T-helper 2 cell treated with Interferon-gamma antibody and Interleukin-4, amounts not matched to agents 100 ng/mL and 5 ng/mL, for 36 hours (primary cell): Measurements from ENCODE around the gene GFOD2. TPM values are rescaled to one million over a fixed set of nuclear protein-coding genes. Genes with fewer than 3 reads are reported as not detected.

Experiments
- intact Hi-C: fragments of 100-400 bp; cut with micrococcal nuclease; formaldehyde crosslinking; loops from one replicate; pipeline ENCODE4 v1.15.1; 2023
- total RNA-seq: library from RNA; stranded (reverse); gene quantifications from 2 replicates; pipeline ENCODE4 v1.2.3, GENCODE V29; 2022

GFOD2 gene
- total RNA-seq, 1 donor from 2014 or later, result 14.2 TPM

DNA sequence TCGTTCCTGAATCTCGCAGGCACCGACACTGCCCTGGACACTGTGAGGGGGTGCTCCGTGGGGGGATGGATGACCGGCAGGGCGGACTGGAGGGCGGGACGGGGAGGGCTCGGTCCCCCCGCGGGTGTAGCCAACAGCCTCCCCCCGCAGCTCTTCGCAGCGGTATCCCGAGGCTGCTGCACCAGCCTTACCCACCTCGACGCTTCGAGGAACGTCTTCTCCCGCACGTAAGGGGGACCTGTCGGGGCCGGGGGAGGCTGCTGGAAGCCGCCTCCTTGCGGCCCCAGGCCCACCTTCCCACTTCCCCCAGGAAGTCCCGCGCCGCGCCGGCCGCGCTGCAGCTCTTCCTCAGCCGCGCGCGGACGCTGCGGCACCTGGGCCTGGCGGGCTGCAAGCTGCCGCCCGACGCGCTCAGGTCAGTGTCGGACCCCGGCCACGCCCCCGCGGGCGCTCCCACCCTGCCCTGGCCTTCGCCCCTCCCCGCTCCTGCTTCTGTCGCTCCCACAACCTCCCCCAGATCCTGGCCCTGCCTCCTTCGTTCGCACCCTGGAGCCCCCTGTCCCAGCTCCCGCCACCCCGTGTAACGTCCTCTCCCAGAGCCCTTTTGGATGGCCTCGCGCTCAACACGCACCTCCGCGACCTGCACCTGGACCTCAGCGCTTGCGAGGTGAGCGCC, 70.9 kb downstream of the GFOD2 start:
- intact Hi-C loops, result no loop called here

DNA sequence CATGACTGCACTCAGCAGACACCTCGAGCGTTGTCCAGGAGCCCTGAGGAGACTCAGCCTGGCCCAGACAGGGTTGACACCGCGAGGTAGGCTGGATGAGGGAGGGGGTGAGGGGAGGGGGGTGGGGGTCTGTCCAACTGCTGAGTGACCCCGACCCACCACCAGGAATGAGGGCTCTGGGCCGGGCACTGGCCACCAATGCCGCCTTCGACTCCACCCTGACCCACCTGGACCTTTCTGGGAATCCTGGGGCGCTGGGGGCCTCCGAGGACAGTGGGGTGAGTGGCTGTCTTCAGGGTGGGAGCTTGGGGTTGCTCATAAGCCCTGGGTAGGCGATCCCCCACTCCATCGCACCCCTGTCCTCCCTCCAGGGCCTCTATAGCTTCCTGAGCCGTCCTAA, 71.4 kb downstream of the GFOD2 start:
- intact Hi-C loops, result no loop called here

DNA sequence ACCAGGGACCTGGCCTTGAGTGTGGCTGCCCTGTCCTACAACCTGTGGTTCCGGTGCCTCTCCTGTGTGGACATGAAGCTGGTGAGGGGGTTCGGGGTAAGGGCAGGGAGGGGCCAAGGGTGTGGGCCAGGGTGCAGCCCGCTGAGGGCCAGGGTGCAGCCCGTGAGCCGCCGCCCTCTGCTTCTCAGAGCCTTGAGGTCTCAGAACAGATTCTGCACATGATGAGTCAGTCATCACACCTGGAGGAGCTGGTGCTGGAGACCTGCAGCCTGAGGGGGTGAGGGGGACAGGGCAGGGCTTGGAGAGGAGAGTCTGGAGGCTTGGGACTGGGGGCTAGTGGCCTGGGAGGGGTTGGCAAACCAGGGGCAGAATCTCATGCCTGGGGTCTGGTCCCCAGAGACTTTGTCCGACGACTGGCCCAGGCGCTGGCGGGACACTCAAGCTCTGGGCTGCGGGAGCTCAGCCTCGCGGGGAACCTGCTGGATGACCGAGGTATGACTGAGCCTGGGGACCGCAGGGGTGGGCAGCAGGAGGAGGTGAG, 71.9 kb downstream of the GFOD2 start:
- intact Hi-C loops, result no loop called here

DNA sequence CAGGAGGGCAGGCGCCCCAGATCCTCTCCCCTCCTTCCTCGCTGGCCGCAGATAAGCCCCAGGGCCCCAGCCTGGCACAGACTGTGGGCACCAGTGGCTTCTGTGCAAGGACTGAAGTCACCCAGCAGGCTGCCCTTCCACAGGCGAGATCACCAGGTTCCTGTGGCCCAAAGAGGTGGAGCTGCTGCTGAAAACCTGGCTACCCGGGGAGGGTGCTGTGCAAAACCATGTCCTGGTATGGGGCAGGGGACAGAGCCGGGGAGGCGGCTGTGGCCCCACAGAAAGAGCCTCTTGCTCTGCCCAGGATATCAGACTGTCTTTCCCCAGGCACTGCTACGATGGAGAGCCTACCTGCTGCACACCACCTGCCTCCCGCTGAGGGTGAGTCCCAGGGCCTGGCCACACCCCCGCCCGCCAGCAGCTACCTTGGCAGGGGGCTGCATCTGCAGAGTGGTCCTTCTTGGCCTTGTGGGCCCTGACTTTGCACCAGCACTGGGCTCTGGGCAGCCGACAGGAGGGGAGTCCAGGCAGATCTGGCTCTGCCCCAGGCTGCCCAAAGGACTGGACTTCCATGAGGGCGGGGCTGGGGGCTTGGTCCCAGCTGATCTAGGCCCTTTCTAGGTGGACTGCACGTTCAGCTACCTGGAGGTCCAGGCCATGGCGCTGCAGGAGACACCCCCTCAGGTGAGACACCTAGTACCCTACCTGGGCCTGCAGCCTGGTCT, 73.6 kb downstream of the GFOD2 start:
- intact Hi-C loops, result loop anchor here (1.0 to 2.0 kb wide), 3 partner anchors 15 to 98 kb away; partner anchors contain the start of genes ACD, CTCF and PARD6A

DNA sequence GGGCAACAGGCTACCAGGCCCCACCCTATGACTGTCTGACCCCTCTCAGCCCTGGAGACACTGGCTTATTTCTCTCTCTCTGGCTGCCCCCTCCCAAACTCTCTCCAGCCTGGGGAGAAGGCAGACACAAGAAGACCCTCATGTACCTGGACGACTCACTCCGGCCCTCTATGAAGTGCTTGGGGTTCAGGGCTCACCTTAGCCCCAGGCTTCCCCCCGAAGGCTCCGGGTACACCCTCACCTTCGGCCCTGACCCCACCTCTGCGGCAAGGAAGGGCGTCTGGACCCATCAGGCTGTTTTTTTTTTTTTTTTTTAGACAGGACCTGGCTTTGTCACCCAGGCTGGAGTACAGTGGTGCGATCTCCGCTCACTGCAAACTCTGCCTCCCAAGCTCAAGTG, 75.1 kb downstream of the GFOD2 start:
- intact Hi-C loops, result loop anchor here (1.0 to 2.0 kb wide), 2 partner anchors 17 to 123 kb away; partner anchors contain the start of genes ACD and PARD6A

DNA sequence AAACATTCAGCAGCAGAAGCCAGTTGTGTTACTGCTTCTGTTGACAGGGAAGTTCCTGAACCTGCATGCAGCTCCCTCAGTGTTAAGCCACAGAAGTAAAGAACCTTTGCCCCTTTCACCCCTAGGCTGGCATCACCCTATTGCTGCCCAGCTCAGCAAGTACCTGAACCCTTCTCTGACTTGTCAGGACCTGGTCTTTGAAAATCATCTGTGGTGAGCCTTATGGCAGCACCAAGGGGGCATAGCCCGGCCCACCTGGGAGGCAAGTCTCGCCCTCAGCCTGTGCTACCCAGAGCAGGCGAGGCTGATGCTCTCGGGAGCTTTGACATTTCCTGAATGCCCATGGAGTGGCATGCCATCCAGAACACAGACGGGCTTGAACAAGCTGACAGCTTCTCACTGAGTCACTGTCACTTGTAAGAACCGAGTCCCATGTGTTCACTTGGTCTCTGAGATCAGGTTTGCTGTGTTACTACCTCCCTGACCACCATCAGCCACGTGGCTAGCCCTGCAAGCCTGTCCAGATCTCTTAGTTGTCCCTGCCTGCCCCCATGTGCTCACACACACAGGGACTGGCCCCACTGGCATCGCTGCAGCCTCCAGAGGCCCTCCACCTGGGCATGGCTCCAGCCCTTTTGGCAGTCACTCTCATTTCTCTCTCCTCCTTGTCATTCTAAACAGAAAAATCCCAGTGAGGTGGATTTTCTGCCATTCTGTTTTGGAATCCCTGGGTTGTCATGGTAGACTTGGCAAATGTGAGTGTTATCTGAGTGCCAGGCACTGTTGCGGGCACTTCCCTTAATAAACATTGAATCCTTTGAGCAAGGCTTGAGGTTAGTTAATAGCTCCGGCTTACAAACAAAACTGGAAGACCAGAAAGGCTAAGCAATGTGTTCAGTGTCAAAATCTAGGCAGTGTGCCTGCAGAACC, 77.1 kb downstream of the GFOD2 start:
- intact Hi-C loops, result no loop called here

DNA sequence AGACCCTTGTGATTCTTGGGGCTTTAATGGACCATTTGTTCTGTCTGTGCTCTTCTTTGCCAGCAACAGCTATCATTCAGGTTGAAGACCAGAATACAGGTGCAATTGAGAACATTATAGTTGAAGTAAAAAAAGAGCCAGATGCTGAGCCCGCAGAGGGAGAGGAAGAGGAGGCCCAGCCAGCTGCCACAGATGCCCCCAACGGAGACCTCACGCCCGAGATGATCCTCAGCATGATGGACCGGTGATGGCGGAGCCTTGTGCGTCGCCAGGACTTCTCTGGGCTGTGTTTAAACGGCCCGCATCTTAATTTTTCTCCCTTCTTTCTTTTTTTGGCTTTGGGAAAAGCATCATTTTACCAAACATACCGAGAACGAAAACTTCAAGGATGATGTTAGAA, 81.5 kb downstream of the GFOD2 start:
- intact Hi-C loops, result no loop called here

DNA sequence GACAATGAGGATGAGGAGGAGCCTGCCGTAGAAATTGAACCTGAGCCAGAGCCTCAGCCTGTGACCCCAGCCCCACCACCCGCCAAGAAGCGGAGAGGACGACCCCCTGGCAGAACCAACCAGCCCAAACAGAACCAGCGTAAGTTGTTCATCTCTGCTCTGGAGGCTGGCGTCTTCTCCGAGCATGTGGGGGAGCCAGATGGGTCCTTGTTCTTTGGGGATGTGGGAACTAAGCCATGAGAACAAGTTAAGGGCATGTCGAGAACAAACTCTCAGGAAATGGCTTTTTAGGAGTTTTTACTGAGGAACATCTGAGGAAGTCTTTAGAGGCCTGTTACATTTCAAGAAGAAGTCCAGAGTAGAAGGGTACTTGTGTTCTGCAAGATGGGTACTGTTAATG, 82.4 kb downstream of the GFOD2 start:
- intact Hi-C loops, result no loop called here

DNA sequence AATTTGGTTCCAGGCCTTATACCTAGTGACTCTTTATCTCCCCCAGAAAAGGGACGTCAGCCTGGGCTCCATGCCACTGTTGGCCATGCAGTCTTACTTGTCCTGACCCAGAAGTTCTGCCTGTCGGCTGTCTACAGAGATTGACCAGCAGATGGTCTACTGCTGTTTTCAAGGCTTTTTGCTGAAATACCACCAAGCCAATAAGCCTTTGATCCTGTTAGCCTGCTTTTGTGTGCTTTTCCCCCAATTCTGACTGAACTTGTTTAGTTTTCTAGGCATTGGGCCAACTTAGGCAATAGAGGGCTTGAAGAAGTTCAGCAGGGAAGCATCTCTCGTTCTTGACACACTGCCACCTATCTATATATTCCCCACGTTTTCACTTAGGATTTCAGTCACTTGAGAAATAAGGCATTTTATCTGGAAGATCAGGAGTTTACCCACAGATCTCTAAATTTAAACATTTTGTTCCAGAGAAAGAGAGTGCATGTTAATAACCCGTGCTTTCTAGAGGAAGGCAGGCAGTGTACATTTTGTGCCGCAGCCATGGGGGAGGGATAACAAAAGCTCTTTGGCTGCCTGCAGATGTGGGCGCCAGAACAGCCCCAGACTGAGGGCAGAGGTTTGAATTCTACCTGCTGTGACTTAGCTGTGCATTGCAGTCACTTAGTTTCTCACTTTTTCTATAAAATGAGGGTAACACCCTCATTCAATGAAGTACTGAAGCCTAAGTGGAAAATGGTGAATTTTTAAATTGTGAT, 86.5 kb downstream of the GFOD2 start:
- intact Hi-C loops, result no loop called here

DNA sequence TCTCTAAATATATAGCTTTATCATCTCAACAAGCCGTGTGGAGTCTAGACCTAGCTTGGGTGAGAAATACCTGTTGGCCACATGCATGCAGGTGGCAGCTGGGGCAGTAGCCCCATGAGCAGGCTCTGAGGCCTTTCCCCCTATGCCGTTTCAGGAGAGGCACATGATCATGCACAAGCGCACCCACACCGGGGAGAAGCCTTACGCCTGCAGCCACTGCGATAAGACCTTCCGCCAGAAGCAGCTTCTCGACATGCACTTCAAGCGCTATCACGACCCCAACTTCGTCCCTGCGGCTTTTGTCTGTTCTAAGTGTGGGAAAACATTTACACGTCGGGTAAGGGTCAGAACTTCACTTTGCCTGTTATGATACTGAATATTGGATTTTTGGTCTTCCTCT, 90.9 kb downstream of the GFOD2 start:
- intact Hi-C loops, result no loop called here

Other genes starting within 250 kb of the GFOD2 start
- gene ATP6V0D1, start 238.2 kb downstream of the GFOD2 start, total RNA-seq, result 57.2 and 59.6 TPM in 2 replicates
- gene AGRP, start 235.8 kb downstream of the GFOD2 start, total RNA-seq, result not detected in 2 replicates
- gene RIPOR1, start 190.5 kb downstream of the GFOD2 start, total RNA-seq, result 14.4 and 14.5 TPM in 2 replicates
- 82.9 and 84.0 TPM in 2 replicates for gene CTCF, start 156.8 kb downstream of the GFOD2 start, total RNA-seq
- gene CARMIL2, start 74.2 kb downstream of the GFOD2 start, total RNA-seq, result 178 and 195 TPM in 2 replicates
- 39.1 and 41.1 TPM in 2 replicates for gene ACD, start 59.1 kb downstream of the GFOD2 start, total RNA-seq
- gene PARD6A, start 58.4 kb downstream of the GFOD2 start, total RNA-seq, result 10.1 TPM in 2 replicates
- 5.1 and 6.8 TPM in 2 replicates for gene ENKD1, start 52.6 kb downstream of the GFOD2 start, total RNA-seq
- gene C16orf86, start 52.5 kb downstream of the GFOD2 start, total RNA-seq, result 0.95 and 1.9 TPM in 2 replicates
- gene RANBP10, start 87.2 kb upstream of the GFOD2 start, total RNA-seq, result 22.7 and 23.2 TPM in 2 replicates
- gene TSNAXIP1, start 87.6 kb upstream of the GFOD2 start, total RNA-seq, result 0.36 and 0.73 TPM in 2 replicates
- gene THAP11, start 123.0 kb upstream of the GFOD2 start, total RNA-seq, result 44.3 and 45.8 TPM in 2 replicates
- gene NUTF2, start 127.6 kb upstream of the GFOD2 start, total RNA-seq, result 138 and 143 TPM in 2 replicates
- gene CENPT, start 128.4 kb upstream of the GFOD2 start, total RNA-seq, result 54.2 and 54.4 TPM in 2 replicates
- gene EDC4, start 153.7 kb upstream of the GFOD2 start, total RNA-seq, result 106 and 112 TPM in 2 replicates
- 0.61 and 0.84 TPM in 2 replicates for gene NRN1L, start 165.6 kb upstream of the GFOD2 start, total RNA-seq
- gene PSKH1, start 173.9 kb upstream of the GFOD2 start, total RNA-seq, result 20.7 and 22.1 TPM in 2 replicates
- 9.6 and 11.9 TPM in 2 replicates for gene CTRL, start 212.5 kb upstream of the GFOD2 start, total RNA-seq
- 335 and 352 TPM in 2 replicates for gene PSMB10, start 217.5 kb upstream of the GFOD2 start, total RNA-seq
- 16.8 and 20.5 TPM in 2 replicates for gene LCAT, start 224.8 kb upstream of the GFOD2 start, total RNA-seq
- 40.2 and 41.9 TPM in 2 replicates for gene SLC12A4, start 249.3 kb upstream of the GFOD2 start, total RNA-seq